HCT116 (cell line): ENCODE results near the gene CNTFR. TPM values are rescaled to one million over a fixed set of nuclear protein-coding genes. Genes with fewer than 3 reads are reported as not detected.

Source experiments
- ATAC-seq: fragments of 200-7000 bp; cut with Tn5 transposase; 2 replicates; pipeline ENCODE4 v1.9.1; 2020; ENCODE audit warnings: mild to moderate bottlenecking, moderate library complexity
- BruUV-seq: library from RNA; stranded (reverse); fragments of 400-500 nt; replicated peaks from 2 replicates; lab custom pipeline; 2021; lab: Mats Ljungman, UMichigan
- CTCF ChIA-PET: fragments of 300-600 bp; sonication (Branson Sonifier 250); formaldehyde crosslinking; loops from one replicate; lab custom pipeline; 2021; ENCODE audit warnings: antibody characterized with exemption; lab: Charles Lee
- POLR2A ChIA-PET: fragments of 300-600, 350-600 bp; sonication (Branson Sonifier 250); formaldehyde crosslinking; loops from one replicate; lab custom pipeline; 2021; ENCODE audit warnings: antibody characterized with exemption; lab: Charles Lee
- RAD21 ChIA-PET, 2 experiments: fragments of 300-600 bp; sonication (Branson Sonifier 250); formaldehyde crosslinking; loops; one replicate each; lab custom pipeline; 2023; ENCODE audit warnings: low total read pairs in 2 of 2; ENCODE audit not compliant: uncharacterized antibody in 2 of 2, unreplicated experiment in 2 of 2, low non-redundant PET in 1 of 2; lab: Charles Lee
- DNase-seq: peaks from one replicate; pipeline ENCODE4 v3.0.0-alpha.2; 2010; ENCODE audit warnings: low read depth, low spot score
- H2AFZ ChIP-seq: fragments of 200-600 bp; shearing (Covaris generic), sonication (generic); 2 replicates; pipeline ENCODE4 v1.6.1; 2017; ENCODE audit warnings: low read depth, mixed run types, mixed read lengths, antibody characterized with exemption, low read length; ENCODE audit not compliant: poor library complexity, severe bottlenecking
- H3K27ac ChIP-seq: 2 replicates; pipeline ENCODE4 v1.5.1; 2012; ENCODE audit warnings: low read depth, low read length
- H3K27me3 ChIP-seq: fragments of 200-600 bp; sonication (generic); 2 replicates; pipeline ENCODE4 v1.6.1; 2016; ENCODE audit warnings: mixed run types, low read length, mixed read lengths; ENCODE audit not compliant: insufficient read depth
- H3K36me3 ChIP-seq, 2 experiments: fragments of 200-500 bp in 1 of 2; fragments of 200-600 bp in 1 of 2; sonication (Bioruptor generic) in 1 of 2; sonication (generic) in 1 of 2; 2 replicates each; pipeline versions ENCODE4 v1.5.1 to v1.6.1; 2014 to 2016; ENCODE audit warnings: low read length in 2 of 2, inconsistent platforms in 1 of 2, mixed read lengths in 1 of 2, mixed run types in 1 of 2; ENCODE audit not compliant: insufficient read depth in 2 of 2, control insufficient read depth in 1 of 2
- H3K4me1 ChIP-seq, 2 experiments: fragments of 200-600 bp in 1 of 2; sonication (generic) in 1 of 2; 2 replicates each; pipeline versions ENCODE4 v1.5.1 to v1.6.1; 2012 to 2017; ENCODE audit warnings: low read length in 2 of 2, inconsistent platforms in 1 of 2, mild to moderate bottlenecking in 1 of 2, mixed read lengths in 1 of 2, mixed run types in 1 of 2, moderate library complexity in 1 of 2; ENCODE audit not compliant: insufficient read depth in 2 of 2, control insufficient read depth in 1 of 2
- H3K4me2 ChIP-seq: fragments of 200-600 bp; sonication (generic); 2 replicates; pipeline ENCODE4 v1.6.1; 2017; ENCODE audit warnings: mixed run types, low read length, mixed read lengths
- H3K4me3 ChIP-seq, 2 experiments: fragments of 200-600 bp in 1 of 2; sonication (generic) in 1 of 2; replicated peaks in 1 of 2; 2 replicates each; pipeline ENCODE4 v1.5.1; 2011 to 2016; ENCODE audit warnings: low read length in 2 of 2, control low read depth in 1 of 2, low read depth in 1 of 2, mild to moderate bottlenecking in 1 of 2, mixed read lengths in 1 of 2, mixed run types in 1 of 2
- H3K79me2 ChIP-seq: fragments of 200-600 bp; sonication (generic); 2 replicates; pipeline ENCODE4 v1.6.1; 2017; ENCODE audit warnings: mild to moderate bottlenecking, mixed run types, low read length, moderate library complexity, mixed read lengths; ENCODE audit not compliant: insufficient read depth
- H3K9ac ChIP-seq: fragments of 200-600 bp; sonication (generic); 2 replicates; pipeline ENCODE4 v1.6.1; 2016; ENCODE audit warnings: low read length, mixed read lengths
- H3K9me2 ChIP-seq: fragments of 200-600 bp; sonication (generic), shearing (Covaris generic); 2 replicates; pipeline ENCODE4 v1.6.1; 2017; ENCODE audit warnings: mixed run types, mild to moderate bottlenecking, moderate library complexity; ENCODE audit not compliant: insufficient read depth
- H3K9me3 ChIP-seq, 2 experiments: fragments of 200-500 bp in 1 of 2; fragments of 200-600 bp in 1 of 2; sonication (Bioruptor generic) in 1 of 2; sonication (generic) in 1 of 2; 2 replicates each; pipeline ENCODE4 v1.6.1; 2014 to 2017; ENCODE audit warnings: low read length in 2 of 2, mixed read lengths in 2 of 2, inconsistent platforms in 1 of 2, low read depth in 1 of 2, mild to moderate bottlenecking in 1 of 2, mixed run types in 1 of 2, moderate library complexity in 1 of 2; ENCODE audit not compliant: control insufficient read depth in 1 of 2, insufficient read depth in 1 of 2
- H4K20me1 ChIP-seq: fragments of 200-600 bp; sonication (generic), shearing (Covaris generic); 2 replicates; pipeline ENCODE4 v1.6.1; 2017; ENCODE audit warnings: mixed run types, mild to moderate bottlenecking, moderate library complexity; ENCODE audit not compliant: insufficient read depth
- CBX3 ChIP-seq: IDR thresholded peaks from 2 replicates; pipeline ENCODE4 v1.6.1; 2012; ENCODE audit warnings: low read depth
- EZH2 ChIP-seq: fragments of 200-600 bp; sonication (generic); IDR thresholded peaks from 2 replicates; pipeline ENCODE4 v1.6.1; 2017; ENCODE audit warnings: antibody characterized with exemption, mixed run types
- RAD21 ChIP-seq: IDR thresholded peaks from 2 replicates; pipeline ENCODE4 v1.6.1; 2012; ENCODE audit warnings: low read depth, mild to moderate bottlenecking
- ZFX ChIP-seq: fragments of 450-650 bp; IDR thresholded peaks from 2 replicates; pipeline ENCODE4 v1.6.1; 2017
- intact Hi-C: fragments of 100-400 bp; cut with micrococcal nuclease; formaldehyde crosslinking; loops from 2 replicates; pipeline ENCODE4 v1.10.0; 2022
- total RNA-seq: library from RNA; stranded (reverse); gene quantifications from one replicate; pipeline ENCODE4 v1.2.1, GENCODE V29; 2021; ENCODE audit not compliant: unreplicated experiment

CNTFR gene
- total RNA-seq, 1 experiment from 2014 or later, result not detected

DNA sequence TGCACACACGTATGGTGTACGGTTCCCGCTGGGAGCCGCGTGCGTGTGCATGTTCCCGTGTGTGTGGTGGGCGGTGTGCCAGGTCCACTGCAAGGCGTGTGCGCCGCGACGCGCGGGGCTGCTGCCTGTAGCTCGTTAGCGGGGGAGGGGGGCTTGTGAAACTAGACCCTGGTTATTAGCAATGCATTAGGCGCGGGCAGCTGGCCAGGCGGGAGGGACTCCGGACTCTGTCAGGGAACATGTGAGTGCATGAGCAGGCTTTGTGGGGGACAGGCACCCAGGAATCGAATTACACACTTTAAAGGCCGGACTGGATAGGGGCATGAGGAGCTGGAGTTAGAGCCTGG lies 34.5 kb downstream of the CNTFR start:
- H3K9ac ChIP-seq, result no peak overlapping the region
- no peaks in the 10 kb centered on the region for H3K9me3 ChIP-seq
- ChIA-PET CTCF (no interaction called here), RAD21 (no interaction called here), POLR2A (no interaction called here)
- no peaks in the 10 kb centered on the region for H3K27me3 ChIP-seq
- H3K79me2 ChIP-seq, result no peaks in the 10 kb centered on the region
- no peaks in the 10 kb centered on the region for H4K20me1 ChIP-seq
- no peak overlapping the region for H3K4me3 ChIP-seq
- no peak overlapping the region for H3K27ac ChIP-seq
- no peaks in the 10 kb centered on the region for H3K9me2 ChIP-seq
- TF ChIP-seq CBX3, result no peak
- TF ChIP-seq, all 23 proteins: peak for 0
- Histone ChIP-seq H2AFZ (no peak overlapping the region), H3K4me2 (no peak overlapping the region), H3K36me3 (no peaks in the 10 kb centered on the region), H3K4me1 (no peaks in the 10 kb centered on the region)
- DNase-seq, result no peak
- no peak for ATAC-seq
- no TSS peak for BruUV-seq
- intact Hi-C loops, result no loop called here

DNA sequence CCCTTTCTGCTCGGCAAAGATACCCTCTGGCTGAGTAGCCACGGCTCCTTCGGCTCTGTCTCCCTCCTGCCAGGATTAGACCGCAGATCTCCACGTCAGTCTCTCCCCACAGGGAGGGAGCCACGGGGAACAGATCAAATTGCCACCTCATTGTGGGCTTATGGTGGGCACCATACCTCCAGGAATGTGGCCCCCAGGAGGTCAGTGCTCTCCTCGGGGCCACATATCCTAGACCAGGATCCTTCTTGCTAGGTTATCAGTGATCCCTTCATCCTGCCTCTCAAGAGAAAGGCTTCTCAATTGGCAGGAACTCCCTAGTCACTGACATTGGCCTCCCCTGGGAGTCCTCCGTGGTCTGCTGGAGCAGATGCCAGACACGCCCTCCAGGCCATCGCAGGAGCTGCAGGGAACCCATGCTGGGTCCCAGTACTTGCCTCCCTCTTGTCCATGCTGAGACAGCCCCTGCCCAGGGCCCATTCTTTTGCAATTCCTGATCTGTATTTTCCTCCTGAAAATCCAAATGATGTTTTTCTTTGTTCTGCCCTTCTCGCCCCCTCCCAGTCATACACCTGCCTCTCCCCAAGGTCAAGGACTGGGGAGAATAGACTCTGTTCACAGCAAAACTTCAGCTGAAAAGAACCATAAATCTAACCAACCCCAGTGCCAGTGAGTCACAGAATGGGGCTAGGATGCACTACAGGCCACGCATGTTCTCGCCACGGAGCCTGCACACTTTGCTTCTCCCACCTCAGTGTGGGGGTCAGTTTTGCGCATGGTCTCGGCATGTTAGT lies 35.1 kb downstream of the CNTFR start:
- Histone ChIP-seq H3K9me2 (no peaks in the 10 kb centered on the region), H3K27ac (no peak overlapping the region), H3K36me3 (no peaks in the 10 kb centered on the region), H4K20me1 (no peaks in the 10 kb centered on the region), H3K9ac (no peak overlapping the region), H2AFZ (no peak overlapping the region), H3K4me1 (no peaks in the 10 kb centered on the region), H3K9me3 (no peaks in the 10 kb centered on the region), H3K4me2 (no peak overlapping the region), H3K79me2 (no peaks in the 10 kb centered on the region), H3K27me3 (no peaks in the 10 kb centered on the region), H3K4me3 (no peak overlapping the region)
- RAD21 ChIA-PET, result no interaction called here
- no peak for TF ChIP-seq ZFX
- no peak for TF ChIP-seq RAD21
- no peak for TF ChIP-seq EZH2
- CTCF ChIA-PET, result no interaction called here
- ATAC-seq (no peak), DNase-seq (no peak)
- POLR2A ChIA-PET, result no interaction called here
- intact Hi-C loops, result no loop called here
- no TSS peak for BruUV-seq
